Common myeloid progenitor, CD34-positive (primary cell): ENCODE measurements around the gene CXXC4.

ENCODE experiments used
- CTCF ChIA-PET: fragments of 350-600 bp; sonication (Branson Sonifier 250); formaldehyde crosslinking; loops from one replicate; lab custom pipeline; 2021; ENCODE audit warnings: antibody characterized with exemption; lab: Charles Lee
- POLR2A ChIA-PET: fragments of 350-600 bp; sonication (Branson Sonifier 250); formaldehyde crosslinking; loops from one replicate; lab custom pipeline; 2021; ENCODE audit warnings: antibody characterized with exemption; lab: Charles Lee
- DNase-seq, 3 donors: peaks; one replicate each; pipeline versions ENCODE4 v3.0.0 to v3.0.0-alpha.2; 2013
- H3K27ac ChIP-seq, 2 experiments: 1 replicate in 1 of 2; 2 replicates in 1 of 2; pipeline ENCODE4 v1.7.0; 2013; ENCODE audit warnings: inconsistent platforms in 2 of 2, low read length in 2 of 2, mild to moderate bottlenecking in 2 of 2, low read depth in 1 of 2, moderate library complexity in 1 of 2; ENCODE audit not compliant: severe bottlenecking in 2 of 2, insufficient read depth in 1 of 2, poor library complexity in 1 of 2
- H3K27me3 ChIP-seq, 5 experiments: replicated peaks in 2 of 5; 1 replicate in 3 of 5; 2 replicates in 2 of 5; pipeline versions ENCODE4 v1.6.1 to v1.7.0; 2013; ENCODE audit warnings: low read length in 4 of 5, mild to moderate bottlenecking in 2 of 5, moderate library complexity in 2 of 5, inconsistent platforms in 1 of 5; ENCODE audit not compliant: insufficient read depth in 5 of 5, control insufficient read depth in 4 of 5
- H3K36me3 ChIP-seq, 4 experiments: 1 replicate in 2 of 4; 2 replicates in 2 of 4; pipeline versions ENCODE4 v1.6.1 to v1.7.0; 2013; ENCODE audit warnings: low read length in 3 of 4, control low read depth in 1 of 4, mild to moderate bottlenecking in 1 of 4; ENCODE audit not compliant: control insufficient read depth in 4 of 4, insufficient read depth in 4 of 4
- H3K4me1 ChIP-seq, 4 experiments: 1 replicate in 3 of 4; 2 replicates in 1 of 4; pipeline versions ENCODE4 v1.6.1 to v1.7.1; 2013; ENCODE audit warnings: low read length in 3 of 4, mild to moderate bottlenecking in 3 of 4, control low read depth in 1 of 4, inconsistent platforms in 1 of 4, moderate library complexity in 1 of 4; ENCODE audit not compliant: control insufficient read depth in 4 of 4, insufficient read depth in 4 of 4; ENCODE audit errors: control extremely low read depth in 1 of 4
- H3K4me3 ChIP-seq, 7 experiments: 1 replicate in 4 of 7; 2 replicates in 3 of 7; pipeline versions ENCODE4 v1.5.1 to v1.7.0; 2013; ENCODE audit warnings: mild to moderate bottlenecking in 7 of 7, low read length in 6 of 7, moderate library complexity in 6 of 7, inconsistent platforms in 2 of 7, low read depth in 2 of 7, control low read depth in 1 of 7; ENCODE audit not compliant: insufficient read depth in 4 of 7, control insufficient read depth in 1 of 7; ENCODE audit errors: extremely low read depth in 1 of 7
- H3K9me3 ChIP-seq, 5 experiments: 1 replicate in 4 of 5; 2 replicates in 1 of 5; pipeline versions ENCODE4 v1.6.1 to v1.7.1; 2013; ENCODE audit warnings: low read length in 4 of 5, mild to moderate bottlenecking in 2 of 5, inconsistent platforms in 1 of 5, low read depth in 1 of 5, moderate library complexity in 1 of 5; ENCODE audit not compliant: control insufficient read depth in 4 of 5, insufficient read depth in 2 of 5; ENCODE audit errors: control extremely low read depth in 1 of 5
- WGBS: methylation state at CpG from one replicate; pipeline ENCODE4 v1.1.5; 2013; ENCODE audit not compliant: insufficient coverage; 5-methylcytosine and 5-hydroxymethylcytosine counted together

CXXC4 gene

GRCh38 chr4:104469794-104470193 is 24.9 kb downstream of the CXXC4 start:
- Histone ChIP-seq H3K4me3 (no peak overlapping the region), H3K9me3 (no peaks in the 10 kb centered on the region), H3K27me3 (peaks cover 0 to 6% (median 0%) of the 10 kb centered on the region in 5 experiments), H3K36me3 (no peaks in the 10 kb centered on the region), H3K4me1 (no peaks in the 10 kb centered on the region), H3K27ac (no peak overlapping the region)
- POLR2A ChIA-PET, result no interaction called here
- CTCF ChIA-PET, result no interaction called here
- DNase-seq, result no peak

- H3K4me3 ChIP-seq, result no peak overlapping the region
- H3K9me3 ChIP-seq, result no peaks in the 10 kb centered on the region
- H3K4me1 ChIP-seq, result no peaks in the 10 kb centered on the region
- POLR2A ChIA-PET, result no interaction called here
- no peak for DNase-seq
- no peaks in the 10 kb centered on the region for H3K36me3 ChIP-seq
- peaks cover 0 to 3% (median 0%) of the 10 kb centered on the region in 5 experiments for H3K27me3 ChIP-seq
- no peak overlapping the region for H3K27ac ChIP-seq
- 100% methylated on average over 1 of the region's 5 CpGs for WGBS
- CTCF ChIA-PET, result no interaction called here
These were observed 29.1 kb downstream of the CXXC4 start for GRCh38 chr4:104465619-104466018.

GRCh38 chr4:104465201-104465600 is 29.5 kb downstream of the CXXC4 start:
- CTCF ChIA-PET, result no interaction called here
- peaks cover 0 to 3% (median 0%) of the 10 kb centered on the region in 5 experiments for H3K27me3 ChIP-seq
- H3K9me3 ChIP-seq, result no peaks in the 10 kb centered on the region
- H3K4me1 ChIP-seq, result no peaks in the 10 kb centered on the region
- WGBS, result no CpG with 5 or more reads among the region's 1 CpG
- no peak overlapping the region for H3K27ac ChIP-seq
- H3K4me3 ChIP-seq, result no peak overlapping the region
- no peak for DNase-seq
- H3K36me3 ChIP-seq, result no peaks in the 10 kb centered on the region
- POLR2A ChIA-PET, result no interaction called here

- DNase-seq, result no peak
- CTCF ChIA-PET, result no interaction called here
- POLR2A ChIA-PET, result no interaction called here
- H3K4me3 ChIP-seq, result no peak overlapping the region
- H3K36me3 ChIP-seq, result no peaks in the 10 kb centered on the region
- no peaks in the 10 kb centered on the region for H3K9me3 ChIP-seq
- H3K4me1 ChIP-seq, result no peaks in the 10 kb centered on the region
- no peak overlapping the region for H3K27ac ChIP-seq
- peaks cover 0 to 2% (median 0%) of the 10 kb centered on the region in 5 experiments for H3K27me3 ChIP-seq
These were observed 32.1 kb downstream of the CXXC4 start for GRCh38 chr4:104462641-104463040.

GRCh38 chr4:104457308-104457981 is 37.2 kb downstream of the CXXC4 start:
- peaks cover 0 to 3% (median 0%) of the 10 kb centered on the region in 5 experiments for H3K9me3 ChIP-seq
- H3K27me3 ChIP-seq, result peaks cover 0 to 2% (median 0%) of the 10 kb centered on the region in 5 experiments
- no peak overlapping the region for H3K27ac ChIP-seq
- no peaks in the 10 kb centered on the region for H3K36me3 ChIP-seq
- ChIA-PET CTCF (no interaction called here), POLR2A (no interaction called here)
- no CpG with 5 or more reads among the region's 2 CpGs for WGBS
- no peak for DNase-seq
- H3K4me1 ChIP-seq, result no peaks in the 10 kb centered on the region
- H3K4me3 ChIP-seq, result no peak overlapping the region

- Histone ChIP-seq H3K36me3 (no peaks in the 10 kb centered on the region), H3K27ac (no peak overlapping the region), H3K9me3 (peaks cover 0 to 3% (median 0%) of the 10 kb centered on the region in 5 experiments), H3K4me1 (no peaks in the 10 kb centered on the region), H3K4me3 (no peak overlapping the region), H3K27me3 (peaks cover 0 to 2% (median 0%) of the 10 kb centered on the region in 5 experiments)
- WGBS, result no CpG with 5 or more reads among the region's 1 CpG
- ChIA-PET CTCF (no interaction called here), POLR2A (no interaction called here)
- DNase-seq, result no peak
These were observed 43.1 kb downstream of the CXXC4 start for GRCh38 chr4:104451573-104451972.

- ChIA-PET POLR2A (no interaction called here), CTCF (no interaction called here)
- WGBS, result no CpG with 5 or more reads among the region's 3 CpGs
- H3K4me1 ChIP-seq, result no peaks in the 10 kb centered on the region
- H3K27me3 ChIP-seq, result peaks cover 0 to 2% (median 0%) of the 10 kb centered on the region in 5 experiments
- no peaks in the 10 kb centered on the region for H3K9me3 ChIP-seq
- H3K27ac ChIP-seq, result no peak overlapping the region
- DNase-seq, result no peak
- H3K4me3 ChIP-seq, result no peak overlapping the region
- H3K36me3 ChIP-seq, result no peaks in the 10 kb centered on the region
These were observed 45.2 kb downstream of the CXXC4 start for GRCh38 chr4:104449537-104449936.
